ENCODE measurements around the gene DIAPH2. TPM values are rescaled to one million over a fixed set of nuclear protein-coding genes. Genes with fewer than 3 reads are reported as not detected.
A peak's percentile ranks its signal among the peaks of the same experiment; 100 is the strongest.

DIAPH2 gene
- total and polyA plus RNA-seq, 2 donors from 2014 or later, result 2.1 to 15.0 TPM

- Histone ChIP-seq H3K27ac (ENCODE audit: low read depth in 2 of 2, low read length in 2 of 2) (no peak overlapping the region), H3K27me3 (ENCODE audit: control insufficient read depth, insufficient read depth, low read length) (no peaks in the 10 kb centered on the region), H3K9me3 (ENCODE audit: control insufficient read depth in 2 of 3, insufficient read depth in 1 of 3, low read length in 3 of 3) (peaks cover 0 to 3% (median 2%) of the 10 kb centered on the region in 3 donors), H3K4me1 (ENCODE audit: control insufficient read depth in 2 of 3, insufficient read depth in 2 of 3, low read depth in 1 of 3, low read length in 3 of 3) (no peaks in the 10 kb centered on the region), H3K36me3 (ENCODE audit: control insufficient read depth in 2 of 3, insufficient read depth in 3 of 3, low read length in 3 of 3) (no peaks in the 10 kb centered on the region), H3K9ac (ENCODE audit: low read length in 3 of 3) (no peak overlapping the region), H3K4me3 (ENCODE audit: low read length in 3 of 3) (no peak overlapping the region)
- DNase-seq, result no peak
- no peak for TF ChIP-seq CTCF (IDR thresholded peaks at IDR 0.05; ENCODE audit: borderline replicate concordance, extremely low read depth, insufficient read depth)
- intact Hi-C loops (cut with DNase I), result no loop called here
- no peak for FAIRE-seq
Measured at GRCh38 chrX:97529536-97530200, 845.0 kb downstream of the DIAPH2 start.

GRCh38 chrX:97531825-97532224 is 847.2 kb downstream of the DIAPH2 start:
- no peaks in the 10 kb centered on the region for H3K36me3 ChIP-seq (ENCODE audit: control insufficient read depth in 2 of 3, insufficient read depth in 3 of 3, low read length in 3 of 3)
- H3K27ac ChIP-seq (ENCODE audit: low read depth in 2 of 2, low read length in 2 of 2), result no peak overlapping the region
- H3K4me3 ChIP-seq (ENCODE audit: low read length in 3 of 3), result no peak overlapping the region
- TF ChIP-seq CTCF (IDR thresholded peaks at IDR 0.05; ENCODE audit: borderline replicate concordance, extremely low read depth, insufficient read depth), result no peak
- no peak for FAIRE-seq
- peaks cover 0 to 3% (median 2%) of the 10 kb centered on the region in 3 donors for H3K9me3 ChIP-seq (ENCODE audit: control insufficient read depth in 2 of 3, insufficient read depth in 1 of 3, low read length in 3 of 3)
- H3K27me3 ChIP-seq (ENCODE audit: control insufficient read depth, insufficient read depth, low read length), result no peaks in the 10 kb centered on the region
- no peak for DNase-seq
- intact Hi-C loops (cut with DNase I), result no loop called here
- no peak overlapping the region for H3K9ac ChIP-seq (ENCODE audit: low read length in 3 of 3)
- H3K4me1 ChIP-seq (ENCODE audit: control insufficient read depth in 2 of 3, insufficient read depth in 2 of 3, low read depth in 1 of 3, low read length in 3 of 3), result no peaks in the 10 kb centered on the region

- Histone ChIP-seq H3K4me1 (ENCODE audit: control insufficient read depth in 2 of 3, insufficient read depth in 2 of 3, low read depth in 1 of 3, low read length in 3 of 3) (no peaks in the 10 kb centered on the region), H3K27me3 (ENCODE audit: control insufficient read depth, insufficient read depth, low read length) (no peaks in the 10 kb centered on the region), H3K9me3 (ENCODE audit: control insufficient read depth in 2 of 3, insufficient read depth in 1 of 3, low read length in 3 of 3) (no peaks in the 10 kb centered on the region), H3K4me3 (ENCODE audit: low read length in 3 of 3) (no peak overlapping the region), H3K9ac (ENCODE audit: low read length in 3 of 3) (no peak overlapping the region), H3K36me3 (ENCODE audit: control insufficient read depth in 2 of 3, insufficient read depth in 3 of 3, low read length in 3 of 3) (no peaks in the 10 kb centered on the region), H3K27ac (ENCODE audit: low read depth in 2 of 2, low read length in 2 of 2) (no peak overlapping the region)
- no peak for TF ChIP-seq CTCF (IDR thresholded peaks at IDR 0.05; ENCODE audit: borderline replicate concordance, extremely low read depth, insufficient read depth)
- peak; percentile 71 for FAIRE-seq
- DNase-seq, result no peak
- intact Hi-C loops (cut with DNase I), result no loop called here
Measured at GRCh38 chrX:97538745-97539144, 854.1 kb downstream of the DIAPH2 start.
